HG03378 (cell line): ENCODE measurements around the gene CTU2.
A peak's percentile ranks its signal among the peaks of the same experiment; 100 is the strongest.

Experiments
- ATAC-seq: cut with Tn5 transposase; IDR thresholded peaks from one replicate; pipeline ENCODE4 v1.9.1; 2021; ENCODE audit warnings: mild to moderate bottlenecking, moderate library complexity; ENCODE audit not compliant: unreplicated experiment

The CTU2 gene

DNA sequence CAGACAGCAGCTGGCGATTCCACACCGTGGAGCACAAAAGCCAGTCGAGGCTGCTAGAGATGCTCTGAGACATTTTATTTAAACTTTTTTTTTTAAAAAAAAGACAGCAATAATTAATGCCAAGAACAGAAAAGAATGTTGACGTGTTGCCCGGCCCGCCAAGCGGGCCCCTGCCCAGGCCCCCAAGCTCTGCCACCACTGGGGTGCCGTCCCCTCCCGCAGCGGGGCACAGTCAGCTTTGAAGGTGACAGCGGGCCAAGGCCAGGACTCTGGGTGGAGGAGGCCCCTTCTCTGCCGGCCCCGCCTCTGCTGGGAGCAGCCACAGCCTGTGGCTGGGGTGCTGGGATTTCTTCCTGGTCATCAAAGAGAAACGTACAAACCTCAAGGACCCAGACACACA lies 9.9 kb upstream of the CTU2 start:
- no peak for ATAC-seq

DNA sequence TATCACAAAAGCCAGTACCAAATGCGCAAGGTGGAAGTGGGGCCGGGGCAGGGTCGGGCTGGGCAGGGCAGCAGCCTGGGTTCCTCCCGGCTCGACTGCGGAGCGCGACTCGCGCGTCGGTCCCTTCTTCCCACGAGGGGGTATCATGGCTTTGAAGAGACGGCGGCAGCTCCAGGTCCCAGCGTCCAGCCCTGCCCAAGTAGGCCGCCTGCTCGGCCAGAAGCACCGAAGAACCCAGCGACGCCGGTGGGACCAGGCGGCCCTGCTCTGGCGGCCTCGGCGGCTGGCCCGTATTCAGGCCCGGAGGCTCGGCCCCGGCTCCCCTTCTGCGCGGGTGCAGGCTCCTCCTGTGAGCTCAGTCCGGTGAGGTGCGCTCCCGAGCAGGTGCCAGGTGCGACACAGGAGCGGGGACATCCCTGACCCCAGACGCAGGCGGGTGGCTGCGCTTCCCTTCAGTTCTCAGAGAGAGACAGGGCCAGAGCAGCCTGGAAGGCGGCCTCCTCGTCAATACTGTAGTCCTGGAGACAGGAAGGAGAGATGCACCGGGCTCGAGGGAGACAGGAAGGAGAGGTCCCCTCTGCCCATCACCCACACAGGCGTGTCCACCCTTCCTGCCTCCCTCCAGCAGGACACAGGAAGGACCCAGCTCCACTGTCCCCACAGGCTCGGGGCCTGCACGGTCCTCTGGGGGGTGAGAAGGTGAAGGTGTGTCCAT lies 9.0 kb upstream of the CTU2 start:
- no peak for ATAC-seq

- ATAC-seq = no peak
These were observed 8.3 kb upstream of the CTU2 start for GRCh38 chr16:88697831-88698615.

- no peak for ATAC-seq
These were observed 7.7 kb upstream of the CTU2 start for GRCh38 chr16:88698646-88699045.

DNA sequence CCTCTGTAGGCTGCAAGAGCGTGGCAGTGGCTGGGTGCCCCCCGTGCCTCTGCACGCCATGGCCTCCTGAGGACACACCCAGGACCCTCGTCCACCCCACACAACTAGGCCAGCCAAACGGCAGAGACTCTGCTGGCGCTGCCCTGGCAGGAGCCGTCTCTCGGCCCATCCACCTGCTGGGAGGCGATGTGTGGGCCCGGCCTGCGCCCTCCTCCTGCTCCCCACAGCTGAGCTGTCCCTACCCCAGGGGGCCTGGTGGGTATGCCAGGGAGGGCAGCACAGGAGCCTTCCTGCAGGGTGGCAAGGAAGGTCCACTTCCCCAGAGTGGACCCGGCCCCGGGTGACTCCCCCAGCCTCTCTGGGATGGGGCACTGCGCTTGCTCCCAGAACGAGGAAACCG lies 7.1 kb upstream of the CTU2 start:
- ATAC-seq = no peak

- ATAC-seq = no peak
These were observed 6.0 kb upstream of the CTU2 start for GRCh38 chr16:88700322-88700635.

GRCh38 chr16:88700636-88701482 lies 5.4 kb upstream of the CTU2 start:
- peak; percentile 42 for ATAC-seq

- ATAC-seq = no peak
These were observed 4.5 kb upstream of the CTU2 start for GRCh38 chr16:88701581-88702370.

GRCh38 chr16:88702371-88703210 lies 3.7 kb upstream of the CTU2 start:
- ATAC-seq = no peak

DNA sequence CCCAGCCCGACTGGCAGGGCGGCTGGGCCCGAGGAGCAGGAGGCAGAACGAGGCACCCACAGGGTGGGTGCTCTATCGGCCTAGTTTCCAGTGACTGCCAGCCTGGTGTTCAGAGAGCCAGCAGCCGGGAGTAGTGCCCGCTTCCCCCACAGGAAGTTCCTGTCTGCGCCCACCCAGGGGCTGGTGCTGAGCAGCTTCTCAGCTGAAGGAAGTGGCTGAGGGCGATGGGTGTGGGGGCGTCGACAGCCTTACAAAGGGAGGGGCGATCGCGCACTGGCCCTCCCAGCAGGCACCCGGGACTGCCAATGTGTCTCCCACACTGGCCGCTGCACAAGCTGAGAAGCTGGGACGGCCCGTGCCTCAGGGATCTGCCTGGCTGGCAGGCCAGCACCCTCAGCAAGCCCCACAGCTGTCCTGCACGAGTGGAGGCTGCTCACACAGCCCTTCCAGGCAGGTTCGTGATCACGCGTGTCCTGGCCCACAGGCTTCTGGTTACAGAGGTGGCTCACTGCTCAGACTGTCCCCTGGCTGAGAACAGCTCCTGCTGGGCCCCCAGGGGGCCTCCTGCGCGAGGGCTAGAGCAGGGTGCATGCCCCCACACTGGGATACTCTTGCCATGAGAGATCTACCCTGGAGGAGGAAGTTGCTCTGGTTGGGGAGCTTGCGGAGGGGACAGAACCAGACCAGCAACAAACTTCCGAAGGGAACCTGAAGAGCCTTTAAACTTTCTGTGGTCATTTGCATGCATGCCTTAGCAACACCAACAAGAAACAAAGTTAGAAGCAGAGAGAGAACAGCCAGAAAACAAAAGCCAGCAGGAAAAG lies 2.6 kb upstream of the CTU2 start:
- no peak for ATAC-seq

GRCh38 chr16:88705076-88705684 lies 1.1 kb upstream of the CTU2 start:
- ATAC-seq = no peak

DNA sequence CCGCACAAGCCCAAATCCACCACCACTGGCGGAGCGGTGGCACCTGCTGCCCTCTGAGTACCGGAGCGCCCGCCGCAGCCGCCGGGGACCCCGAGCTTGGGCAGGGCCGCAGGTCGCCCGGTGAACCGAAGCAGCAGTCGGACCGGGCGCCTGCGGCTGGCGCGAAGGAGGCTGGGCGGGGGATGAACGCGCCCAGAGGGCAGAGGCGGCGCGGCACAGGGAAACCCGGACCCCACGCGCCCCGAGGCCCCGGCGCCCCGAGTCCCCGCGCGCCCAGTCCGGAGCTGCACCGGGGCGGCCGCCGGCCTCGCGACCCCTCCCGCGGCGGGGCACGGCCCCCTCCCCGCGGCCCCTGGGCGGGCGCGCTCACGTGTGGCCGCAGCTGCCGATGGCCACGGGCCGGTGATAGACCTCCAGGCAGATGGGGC lies 488 bp upstream of the CTU2 start:
- peak; percentile 16 for ATAC-seq

- no peak for ATAC-seq
These were observed 893 bp downstream of the CTU2 start for GRCh38 chr16:88706965-88707826.

GRCh38 chr16:88710556-88710955 lies 4.3 kb downstream of the CTU2 start:
- no peak for ATAC-seq

- ATAC-seq = no peak
These were observed 5.5 kb downstream of the CTU2 start for GRCh38 chr16:88711750-88712340.

DNA sequence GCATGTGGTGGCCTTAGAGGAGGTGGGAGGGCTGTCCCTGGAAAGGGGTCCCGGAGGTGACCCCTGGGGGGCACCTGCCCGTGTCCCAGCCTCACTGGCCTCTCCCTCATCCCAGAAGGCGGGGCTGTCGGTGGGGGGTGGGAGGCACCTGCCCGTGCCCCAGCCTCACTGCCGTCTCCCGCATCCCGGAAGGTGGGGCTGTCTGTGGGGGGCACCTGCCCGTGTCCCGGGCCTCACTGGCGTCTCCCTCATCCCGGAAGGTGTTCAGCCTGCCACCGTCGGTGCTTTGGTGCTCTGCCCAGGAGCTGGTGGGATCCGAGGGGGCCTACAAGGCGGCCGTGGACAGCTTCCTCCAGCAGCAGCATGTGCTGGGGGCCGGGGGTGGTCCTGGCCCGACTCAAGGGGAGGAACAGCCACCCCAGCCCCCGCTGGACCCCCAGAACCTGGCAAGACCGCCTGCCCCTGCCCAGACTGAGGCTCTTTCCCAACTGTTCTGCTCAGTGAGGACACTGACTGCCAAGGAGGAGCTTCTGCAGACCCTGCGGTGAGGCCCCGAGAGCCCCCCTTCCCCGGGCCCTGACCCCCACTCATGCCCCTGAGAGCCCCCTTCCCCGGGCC lies 6.2 kb downstream of the CTU2 start:
- no peak for ATAC-seq

- ATAC-seq = no peak
These were observed 6.8 kb downstream of the CTU2 start for GRCh38 chr16:88713054-88713453.
